HepG2 (cell line): ENCODE measurements around the gene AGAP1. TPM values are rescaled to one million over a fixed set of nuclear protein-coding genes. Genes with fewer than 3 reads are reported as not detected.

Source experiments
- ATAC-seq: fragments of 200-7000 bp; cut with Tn5 transposase; 3 replicates; pipeline ENCODE4 v1.9.1; 2020; ENCODE audit warnings: mild to moderate bottlenecking, moderate library complexity
- BruUV-seq: library from RNA; stranded (reverse); fragments of 400-500 nt; replicated peaks from 2 replicates; lab custom pipeline; 2021; lab: Mats Ljungman, UMichigan
- CTCF ChIA-PET: fragments of 300-600 bp; formaldehyde crosslinking; extraction: SDS; loops from one replicate; lab custom pipeline; 2021; ENCODE audit warnings: low total read pairs, inconsistent platforms, low intra/inter-chr PET ratio; lab: Yijun Ruan, JAX
- POLR2A ChIA-PET: fragments of 350-600 bp; sonication (Branson Sonifier 250); formaldehyde crosslinking; loops from one replicate; lab custom pipeline; 2020; ENCODE audit warnings: antibody characterized with exemption, inconsistent platforms; lab: Yijun Ruan, JAX
- DNase-seq: peaks from one replicate; pipeline ENCODE4 v3.0.0-alpha.2; 2015; ENCODE audit warnings: low spot score
- FAIRE-seq: peaks from 3 replicates; lab custom pipeline; 2011; peaks lifted over from hg19 to GRCh38; lab: Jason Lieb, UNC
- H2AFZ ChIP-seq: one replicate; pipeline ENCODE4 v1.6.1; 2011; ENCODE audit warnings: low read length, inconsistent platforms
- H3K27ac ChIP-seq: fragments of 300-600 bp; 3 replicates; pipeline ENCODE4 v1.8.0; 2011; ENCODE audit warnings: mixed run types, mild to moderate bottlenecking, mixed read lengths, low read length, inconsistent platforms; ENCODE audit not compliant: insufficient read depth; ENCODE audit errors: extremely low read length
- H3K27me3 ChIP-seq, 2 experiments: fragments of 200-600 bp in 1 of 2; 2 replicates in 1 of 2; 3 replicates in 1 of 2; pipeline versions ENCODE4 v1.6.0 to v1.8.0; 2011; ENCODE audit warnings: low read length in 2 of 2, mild to moderate bottlenecking in 2 of 2, moderate library complexity in 2 of 2, inconsistent platforms in 1 of 2; ENCODE audit not compliant: insufficient read depth in 2 of 2, control insufficient read depth in 1 of 2
- H3K36me3 ChIP-seq, 2 experiments: fragments of 200-600 bp in 1 of 2; replicated peaks in 1 of 2; 2 replicates in 1 of 2; 3 replicates in 1 of 2; pipeline versions ENCODE4 v1.5.1 to v1.8.0; 2011; ENCODE audit warnings: low read length in 2 of 2, inconsistent platforms in 1 of 2; ENCODE audit not compliant: insufficient read depth in 2 of 2, control insufficient read depth in 1 of 2
- H3K4me1 ChIP-seq: 2 replicates; pipeline ENCODE4 v1.5.1; 2012; ENCODE audit warnings: low read length, inconsistent platforms; ENCODE audit not compliant: insufficient read depth
- H3K4me2 ChIP-seq: 2 replicates; pipeline ENCODE4 v1.6.0; 2011; ENCODE audit warnings: low read depth, low read length, inconsistent platforms
- H3K4me3 ChIP-seq, 3 experiments: fragments of 200-600 bp in 1 of 3; sonication (generic), shearing (Covaris generic) in 1 of 3; replicated peaks in 1 of 3; 2 replicates each; pipeline ENCODE4 v1.5.1; 2011 to 2016; ENCODE audit warnings: low read length in 3 of 3, inconsistent platforms in 2 of 3, low read depth in 2 of 3, mild to moderate bottlenecking in 2 of 3, control low read depth in 1 of 3, mixed read lengths in 1 of 3; ENCODE audit not compliant: insufficient read depth in 1 of 3
- H3K79me2 ChIP-seq: one replicate; pipeline ENCODE4 v1.6.1; 2011; ENCODE audit warnings: low read length, inconsistent platforms; ENCODE audit not compliant: insufficient read depth
- H3K9ac ChIP-seq: 2 replicates; pipeline ENCODE4 v1.6.0; 2011; ENCODE audit warnings: mild to moderate bottlenecking, low read depth, low read length, inconsistent platforms; ENCODE audit not compliant: insufficient read depth
- H3K9me3 ChIP-seq: 2 replicates; pipeline ENCODE4 v1.5.1; 2012; ENCODE audit warnings: mild to moderate bottlenecking, low read length
- H4K20me1 ChIP-seq: 2 replicates; pipeline ENCODE4 v1.6.0; 2011; ENCODE audit warnings: inconsistent platforms, mild to moderate bottlenecking, low read length, moderate library complexity; ENCODE audit not compliant: insufficient read depth
- DBP ChIP-seq: sonication (generic); formaldehyde crosslinking; IDR thresholded peaks from 2 replicates; pipeline ENCODE4 v1.4.0; 2020; ENCODE audit warnings: missing genetic modification reagents; ENCODE audit errors: not compliant biosample characterization
- ELF3 ChIP-seq: IDR thresholded peaks from 2 replicates; pipeline ENCODE4 v1.6.1; 2016; ENCODE audit warnings: missing genetic modification reagents, missing compliant biosample characterization
- FOSL1 ChIP-seq: sonication (generic); formaldehyde crosslinking; IDR thresholded peaks from 2 replicates; pipeline ENCODE4 v1.9.0; 2021; ENCODE audit warnings: missing genetic modification reagents, borderline replicate concordance
- HDAC6 ChIP-seq: fragments of 200-600 bp; sonication (generic); IDR thresholded peaks from 2 replicates; pipeline ENCODE4 v1.7.0; 2017; ENCODE audit warnings: mild to moderate bottlenecking, antibody characterized with exemption, low read length, low read depth
- MIER2 ChIP-seq: IDR thresholded peaks from 2 replicates; pipeline ENCODE4 v1.6.1; 2016; ENCODE audit warnings: missing biosample characterization, missing genetic modification reagents
- SSRP1 ChIP-seq: IDR thresholded peaks from 2 replicates; pipeline ENCODE4 v1.6.1; 2016; ENCODE audit warnings: control low read depth
- TCF12 ChIP-seq, 2 experiments: fragments of 450-650 bp in 1 of 2; sonication (generic) in 1 of 2; formaldehyde crosslinking in 1 of 2; IDR thresholded peaks; 2 replicates each; pipeline versions ENCODE4 v1.6.1 to v1.8.0; 2017 to 2022; ENCODE audit warnings: antibody characterized with exemption in 1 of 2, mild to moderate bottlenecking in 1 of 2, missing genetic modification reagents in 1 of 2, moderate library complexity in 1 of 2
- ZNF343 ChIP-seq: sonication (generic); formaldehyde crosslinking; IDR thresholded peaks from 2 replicates; pipeline ENCODE4 v1.4.0; 2020; ENCODE audit warnings: mild to moderate bottlenecking, missing genetic modification reagents
- ZNF574 ChIP-seq: sonication (generic); formaldehyde crosslinking; IDR thresholded peaks from 2 replicates; pipeline ENCODE4 v1.4.0; 2020; ENCODE audit warnings: missing genetic modification reagents
- WGBS: methylation state at CpG from one replicate; pipeline ENCODE4 v1.1.6; 2017; ENCODE audit warnings: low lambda C conversion rate; 5-methylcytosine and 5-hydroxymethylcytosine counted together
- in situ Hi-C: cut with HindIII; loops from 2 replicates; pipeline ENCODE4 v1.10.0; 2017; ENCODE audit warnings: low pct_unique_long_range_greater_than_20kb; ENCODE audit not compliant: extremely low pct_ligation_motif_present
- intact Hi-C: fragments of 100-400 bp; cut with micrococcal nuclease; formaldehyde crosslinking; loops from one replicate; pipeline ENCODE4 v1.10.0; 2022; ENCODE audit not compliant: unreplicated experiment
- polyA plus RNA-seq, 8 experiments: library from polyadenylated mRNA; depleted of rRNA in 3 of 8; stranded (reverse) in 7 of 8; unstranded in 1 of 8; fragments of >200 nt; fragmentation: Illumina TruSeq in 4 of 8; extraction: Trizol in 4 of 8; gene quantifications; 2 replicates each; pipeline versions ENCODE4 v1.2.1 to v1.2.3, GENCODE V29; 2011 to 2016; ENCODE audit warnings: low read depth in 4 of 8, missing spikeins in 1 of 8, mixed read lengths in 1 of 8; ENCODE audit not compliant: insufficient read depth in 1 of 8
- total RNA-seq, 5 experiments: library from RNA; depleted of rRNA; stranded (reverse); fragments of >200 nt; fragmentation: Illumina TruSeq; extraction: Trizol; gene quantifications; 2 replicates each; pipeline ENCODE4 v1.2.3, GENCODE V29; 2016; ENCODE audit warnings: low read depth in 1 of 5
- TF ChIP-seq, protein P1 (sequence below), 2 experiments: IDR thresholded peaks; 2 replicates each; pipeline ENCODE4 v1.6.1; 2011 to 2012; ENCODE audit warnings: low read length in 2 of 2, borderline replicate concordance in 1 of 2, low read depth in 1 of 2, mild to moderate bottlenecking in 1 of 2, moderate library complexity in 1 of 2
- TF ChIP-seq, protein P2 (sequence below): sonication (generic); formaldehyde crosslinking; IDR thresholded peaks from 2 replicates; pipeline ENCODE4 v1.5.1; 2020; ENCODE audit warnings: mild to moderate bottlenecking, missing genetic modification reagents, moderate library complexity

The AGAP1 gene
- total and polyA plus RNA-seq, 2 of the 13 experiments (the other 11 are each of a cell fraction or from before 2014, with no cell fraction given): 21.2 to 32.7 TPM

- Histone ChIP-seq H4K20me1 (no peaks in the 10 kb centered on the region; the same call in 1 of the 2 replicates), H3K4me1 (no peaks in the 10 kb centered on the region), H3K4me2 (no peak overlapping the region), H3K9me3 (no peaks in the 10 kb centered on the region), H3K9ac (no peak overlapping the region), H3K4me3 (no peak overlapping the region), H3K27ac (no peak overlapping the region), H3K79me2 (no peaks in the 10 kb centered on the region), H2AFZ (no peak overlapping the region), H3K36me3 (peaks cover 0 to 1% of the 10 kb centered on the region in 2 experiments; a peak in 2 of 5 replicates), H3K27me3 (no peaks in the 10 kb centered on the region)
- in situ Hi-C loops (no loop called here), intact Hi-C loops (no loop called here)
- BruUV-seq: no TSS peak
- ATAC-seq: peak; percentile 26; the same call in 2 of the 3 replicates
- WGBS: 98% methylated on average over 13 of the region's 13 CpGs
- ChIA-PET POLR2A (no interaction called here), CTCF (no interaction called here)
- no peak for FAIRE-seq
- DNase-seq: no peak
- TF ChIP-seq DBP (CRISPR knock-in tag): no peak
- TF ChIP-seq FOSL1 (CRISPR knock-in tag): no peak
- TF ChIP-seq, protein P1, sequence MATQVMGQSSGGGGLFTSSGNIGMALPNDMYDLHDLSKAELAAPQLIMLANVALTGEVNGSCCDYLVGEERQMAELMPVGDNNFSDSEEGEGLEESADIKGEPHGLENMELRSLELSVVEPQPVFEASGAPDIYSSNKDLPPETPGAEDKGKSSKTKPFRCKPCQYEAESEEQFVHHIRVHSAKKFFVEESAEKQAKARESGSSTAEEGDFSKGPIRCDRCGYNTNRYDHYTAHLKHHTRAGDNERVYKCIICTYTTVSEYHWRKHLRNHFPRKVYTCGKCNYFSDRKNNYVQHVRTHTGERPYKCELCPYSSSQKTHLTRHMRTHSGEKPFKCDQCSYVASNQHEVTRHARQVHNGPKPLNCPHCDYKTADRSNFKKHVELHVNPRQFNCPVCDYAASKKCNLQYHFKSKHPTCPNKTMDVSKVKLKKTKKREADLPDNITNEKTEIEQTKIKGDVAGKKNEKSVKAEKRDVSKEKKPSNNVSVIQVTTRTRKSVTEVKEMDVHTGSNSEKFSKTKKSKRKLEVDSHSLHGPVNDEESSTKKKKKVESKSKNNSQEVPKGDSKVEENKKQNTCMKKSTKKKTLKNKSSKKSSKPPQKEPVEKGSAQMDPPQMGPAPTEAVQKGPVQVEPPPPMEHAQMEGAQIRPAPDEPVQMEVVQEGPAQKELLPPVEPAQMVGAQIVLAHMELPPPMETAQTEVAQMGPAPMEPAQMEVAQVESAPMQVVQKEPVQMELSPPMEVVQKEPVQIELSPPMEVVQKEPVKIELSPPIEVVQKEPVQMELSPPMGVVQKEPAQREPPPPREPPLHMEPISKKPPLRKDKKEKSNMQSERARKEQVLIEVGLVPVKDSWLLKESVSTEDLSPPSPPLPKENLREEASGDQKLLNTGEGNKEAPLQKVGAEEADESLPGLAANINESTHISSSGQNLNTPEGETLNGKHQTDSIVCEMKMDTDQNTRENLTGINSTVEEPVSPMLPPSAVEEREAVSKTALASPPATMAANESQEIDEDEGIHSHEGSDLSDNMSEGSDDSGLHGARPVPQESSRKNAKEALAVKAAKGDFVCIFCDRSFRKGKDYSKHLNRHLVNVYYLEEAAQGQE (IDR thresholded peaks at IDR 0.05; ENCODE audit: borderline replicate concordance in 1 of 2, low read depth in 1 of 2, low read length in 2 of 2): peak; percentile 28 to 83
- TF ChIP-seq HDAC6: no peak
- TF ChIP-seq ZNF343 (CRISPR knock-in tag): no peak
- no peak for TF ChIP-seq ZNF574 (CRISPR knock-in tag)
- no peak for TF ChIP-seq ELF3 (CRISPR knock-in tag)
- 0 out of 2 replicates have a peak, but pooled peaks have one; percentile 54 for TF ChIP-seq MIER2
- TF ChIP-seq TCF12 (IDR thresholded peaks at IDR 0.05): no peak
- TF ChIP-seq TCF12 (CRISPR knock-in tag; IDR thresholded peaks at IDR 0.05): no peak
- no peak for TF ChIP-seq SSRP1 (CRISPR knock-in tag)
- TF ChIP-seq, protein P2, sequence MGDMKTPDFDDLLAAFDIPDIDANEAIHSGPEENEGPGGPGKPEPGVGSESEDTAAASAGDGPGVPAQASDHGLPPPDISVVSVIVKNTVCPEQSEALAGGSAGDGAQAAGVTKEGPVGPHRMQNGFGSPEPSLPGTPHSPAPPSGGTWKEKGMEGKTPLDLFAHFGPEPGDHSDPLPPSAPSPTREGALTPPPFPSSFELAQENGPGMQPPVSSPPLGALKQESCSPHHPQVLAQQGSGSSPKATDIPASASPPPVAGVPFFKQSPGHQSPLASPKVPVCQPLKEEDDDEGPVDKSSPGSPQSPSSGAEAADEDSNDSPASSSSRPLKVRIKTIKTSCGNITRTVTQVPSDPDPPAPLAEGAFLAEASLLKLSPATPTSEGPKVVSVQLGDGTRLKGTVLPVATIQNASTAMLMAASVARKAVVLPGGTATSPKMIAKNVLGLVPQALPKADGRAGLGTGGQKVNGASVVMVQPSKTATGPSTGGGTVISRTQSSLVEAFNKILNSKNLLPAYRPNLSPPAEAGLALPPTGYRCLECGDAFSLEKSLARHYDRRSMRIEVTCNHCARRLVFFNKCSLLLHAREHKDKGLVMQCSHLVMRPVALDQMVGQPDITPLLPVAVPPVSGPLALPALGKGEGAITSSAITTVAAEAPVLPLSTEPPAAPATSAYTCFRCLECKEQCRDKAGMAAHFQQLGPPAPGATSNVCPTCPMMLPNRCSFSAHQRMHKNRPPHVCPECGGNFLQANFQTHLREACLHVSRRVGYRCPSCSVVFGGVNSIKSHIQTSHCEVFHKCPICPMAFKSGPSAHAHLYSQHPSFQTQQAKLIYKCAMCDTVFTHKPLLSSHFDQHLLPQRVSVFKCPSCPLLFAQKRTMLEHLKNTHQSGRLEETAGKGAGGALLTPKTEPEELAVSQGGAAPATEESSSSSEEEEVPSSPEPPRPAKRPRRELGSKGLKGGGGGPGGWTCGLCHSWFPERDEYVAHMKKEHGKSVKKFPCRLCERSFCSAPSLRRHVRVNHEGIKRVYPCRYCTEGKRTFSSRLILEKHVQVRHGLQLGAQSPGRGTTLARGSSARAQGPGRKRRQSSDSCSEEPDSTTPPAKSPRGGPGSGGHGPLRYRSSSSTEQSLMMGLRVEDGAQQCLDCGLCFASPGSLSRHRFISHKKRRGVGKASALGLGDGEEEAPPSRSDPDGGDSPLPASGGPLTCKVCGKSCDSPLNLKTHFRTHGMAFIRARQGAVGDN (CRISPR knock-in tag): peak; percentile 19; the same call in 1 of the 2 replicates
Measured at GRCh38 chr2:235850771-235851551, 357.1 kb downstream of the AGAP1 start.
